Keratinocyte (primary cell): Measurements from ENCODE around the gene MXRA8. TPM values are rescaled to one million over a fixed set of nuclear protein-coding genes. Genes with fewer than 3 reads are reported as not detected.

Source experiments
- DNase-seq: peaks from one replicate; pipeline ENCODE4 v3.0.0-alpha.2; 2011; ENCODE audit warnings: low read depth, missing footprints, low spot score
- FAIRE-seq: peaks from 2 replicates; lab custom pipeline; 2011; peaks lifted over from hg19 to GRCh38; lab: Jason Lieb, UNC
- H2AFZ ChIP-seq: 2 replicates; pipeline ENCODE4 v1.6.0; 2012; ENCODE audit warnings: low read length, control low read depth, inconsistent platforms; ENCODE audit not compliant: control insufficient read depth
- H3K27ac ChIP-seq: 2 replicates; pipeline ENCODE4 v1.5.1; 2011; ENCODE audit warnings: low read length; ENCODE audit not compliant: control insufficient read depth, insufficient read depth
- H3K27me3 ChIP-seq: 3 replicates; pipeline ENCODE4 v1.6.0; 2011; ENCODE audit warnings: low read length; ENCODE audit not compliant: control insufficient read depth, insufficient read depth; ENCODE audit errors: extremely low read depth
- H3K36me3 ChIP-seq, 2 experiments: 2 replicates in 1 of 2; 3 replicates in 1 of 2; pipeline ENCODE4 v1.5.1; 2011; ENCODE audit warnings: low read length in 2 of 2, mild to moderate bottlenecking in 1 of 2; ENCODE audit not compliant: control insufficient read depth in 2 of 2, insufficient read depth in 2 of 2; ENCODE audit errors: extremely low read depth in 1 of 2
- H3K4me1 ChIP-seq: 3 replicates; pipeline ENCODE4 v1.5.1; 2011; ENCODE audit warnings: low read length; ENCODE audit not compliant: control insufficient read depth, insufficient read depth; ENCODE audit errors: extremely low read depth
- H3K4me2 ChIP-seq: 3 replicates; pipeline ENCODE4 v1.6.0; 2011; ENCODE audit warnings: low read depth, low read length; ENCODE audit not compliant: control insufficient read depth, insufficient read depth; ENCODE audit errors: extremely low read depth
- H3K4me3 ChIP-seq, 3 experiments: fragments of 200-600 bp in 1 of 3; sonication (generic) in 1 of 3; 2 replicates in 2 of 3; 3 replicates in 1 of 3; pipeline ENCODE4 v1.5.1; 2011 to 2016; ENCODE audit warnings: low read length in 3 of 3, mild to moderate bottlenecking in 3 of 3, control low read depth in 2 of 3, inconsistent platforms in 1 of 3, low read depth in 1 of 3, mixed read lengths in 1 of 3, mixed run types in 1 of 3, moderate library complexity in 1 of 3; ENCODE audit not compliant: control insufficient read depth in 2 of 3, insufficient read depth in 2 of 3; ENCODE audit errors: extremely low read depth in 1 of 3
- H3K79me2 ChIP-seq: 2 replicates; pipeline ENCODE4 v1.6.0; 2012; ENCODE audit warnings: low read length; ENCODE audit not compliant: control insufficient read depth, insufficient read depth
- H3K9ac ChIP-seq: 3 replicates; pipeline ENCODE4 v1.6.0; 2011; ENCODE audit warnings: low read length; ENCODE audit not compliant: control insufficient read depth, insufficient read depth; ENCODE audit errors: extremely low read depth
- H3K9me1 ChIP-seq: 3 replicates; pipeline ENCODE4 v1.6.0; 2011; ENCODE audit warnings: low read length; ENCODE audit not compliant: control insufficient read depth, insufficient read depth; ENCODE audit errors: extremely low read depth
- H3K9me3 ChIP-seq: 2 replicates; pipeline ENCODE4 v1.5.1; 2012; ENCODE audit warnings: low read depth, low read length; ENCODE audit not compliant: control insufficient read depth
- H4K20me1 ChIP-seq: 3 replicates; pipeline ENCODE4 v1.6.0; 2011; ENCODE audit warnings: low read length; ENCODE audit not compliant: control insufficient read depth, insufficient read depth; ENCODE audit errors: extremely low read depth
- CTCF ChIP-seq, 3 experiments: IDR thresholded peaks in 1 of 3; conservative IDR thresholded peaks in 1 of 3; optimal IDR thresholded peaks in 1 of 3; 2 replicates in 2 of 3; 3 replicates in 1 of 3; pipeline versions ENCODE3 to v1.5.1; 2011; ENCODE audit warnings: low read length in 3 of 3, mild to moderate bottlenecking in 3 of 3, moderate library complexity in 2 of 3, control low read depth in 1 of 3, inconsistent platforms in 1 of 3; ENCODE audit not compliant: insufficient read depth in 2 of 3; ENCODE audit errors: extremely low read depth in 1 of 3
- EZH2 ChIP-seq: IDR thresholded peaks from one replicate; pipeline ENCODE4 v1.6.1; 2012; ENCODE audit warnings: inconsistent platforms, mild to moderate bottlenecking, low read length, moderate library complexity
- dilution Hi-C: fragments of 300-500 bp; cut with MboI; formaldehyde crosslinking; loops from one replicate; pipeline ENCODE4 v1.7.0; 2020; ENCODE audit warnings: low sequenced_read_pairs; ENCODE audit not compliant: extremely low pct_ligation_motif_present
- polyA minus RNA-seq, 3 experiments: library from RNA; depleted of rRNA, polyadenylated mRNA; stranded (reverse); fragments of >200 nt; gene quantifications; 1 replicate in 1 of 3; 2 replicates in 1 of 3; 3 replicates in 1 of 3; pipeline ENCODE4 v1.2.3, GENCODE V29; 2011
- polyA plus RNA-seq, 5 experiments: library from polyadenylated mRNA; depleted of rRNA in 3 of 5; stranded (reverse) in 3 of 5; stranded (forward) in 1 of 5; unstranded in 1 of 5; fragments of >200 nt; gene quantifications; 1 replicate in 1 of 5; 2 replicates in 3 of 5; 3 replicates in 1 of 5; pipeline versions ENCODE4 v1.2.1 to v1.2.3, GENCODE V29; 2011 to 2012; ENCODE audit warnings: missing spikeins in 2 of 5, low read depth in 1 of 5, low replicate concordance in 1 of 5

Gene MXRA8, protein sequence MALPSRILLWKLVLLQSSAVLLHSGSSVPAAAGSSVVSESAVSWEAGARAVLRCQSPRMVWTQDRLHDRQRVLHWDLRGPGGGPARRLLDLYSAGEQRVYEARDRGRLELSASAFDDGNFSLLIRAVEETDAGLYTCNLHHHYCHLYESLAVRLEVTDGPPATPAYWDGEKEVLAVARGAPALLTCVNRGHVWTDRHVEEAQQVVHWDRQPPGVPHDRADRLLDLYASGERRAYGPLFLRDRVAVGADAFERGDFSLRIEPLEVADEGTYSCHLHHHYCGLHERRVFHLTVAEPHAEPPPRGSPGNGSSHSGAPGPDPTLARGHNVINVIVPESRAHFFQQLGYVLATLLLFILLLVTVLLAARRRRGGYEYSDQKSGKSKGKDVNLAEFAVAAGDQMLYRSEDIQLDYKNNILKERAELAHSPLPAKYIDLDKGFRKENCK
- polyA plus RNA-seq, result 0.05 to 0.14 TPM in 2 of 3 replicates, not detected in the other
- not detected for polyA plus RNA-seq (2011; ENCODE audit: low read depth)
- polyA plus RNA-seq (2011; cell fraction: cytosol; rRNA removed), result 0.08 and 0.09 TPM in 2 replicates
- 0.20 and 0.28 TPM in 2 replicates for polyA plus RNA-seq (2011; cell fraction: nucleus; rRNA removed)
- 0.42 and 1.9 TPM in 2 replicates for polyA plus RNA-seq (2012; ENCODE audit: low replicate concordance)
- 1.5 TPM in 1 of 3 replicates, not detected in the others for polyA minus RNA-seq
- polyA minus RNA-seq (2011; cell fraction: cytosol; rRNA and poly(A)+ RNA removed), result not detected
- not detected in 2 replicates for polyA minus RNA-seq (2011; cell fraction: nucleus; rRNA and poly(A)+ RNA removed)

GRCh38 chr1:1358433-1359271, at the start of gene MXRA8:
Gene MXRA8, minus strand, starts transcription at chr1:1358555. Its CDS starts 51 bp downstream, at chr1:1358504.
- Histone ChIP-seq H3K4me3 (no peak within 1 kb of the TSS), H2AFZ (no peak within 1 kb of the TSS), H3K9ac (no peak within 1 kb of the TSS), H3K4me1 (peaks cover 19% of the 10 kb centered on the region), H3K79me2 (no peaks in the 10 kb centered on the region), H3K9me3 (no peaks in the 10 kb centered on the region), H3K27me3 (peaks cover 8% of the 10 kb centered on the region), H3K36me3 (no peaks in the 10 kb centered on the region), H4K20me1 (no peaks in the 10 kb centered on the region), H3K4me2 (no peak within 1 kb of the TSS), H3K9me1 (no peaks in the 10 kb centered on the region), H3K27ac (no peak within 1 kb of the TSS)
- no peak for DNase-seq
- no peak for FAIRE-seq
- TF ChIP-seq CTCF (optimal IDR thresholded peaks at IDR 0.05 in 1 of 3, IDR thresholded peaks at IDR 0.05 in 1 of 3, conservative IDR thresholded peaks at IDR 0.05 in 1 of 3; ENCODE audit: extremely low read depth in 1 of 3, insufficient read depth in 2 of 3, low read length in 3 of 3), result no peak
- no peak for TF ChIP-seq EZH2
- dilution Hi-C loops, result no loop called here

GRCh38 chr1:1407636-1408318, 49.4 kb upstream of the MXRA8 start:
- no peaks in the 10 kb centered on the region for H3K9me1 ChIP-seq
- H3K9me3 ChIP-seq, result no peaks in the 10 kb centered on the region
- H3K36me3 ChIP-seq, result peaks cover 17 to 23% of the 10 kb centered on the region in 2 experiments
- peak overlapping the region; percentile 70 to 90 (median 86) for H3K4me3 ChIP-seq
- TF ChIP-seq CTCF (optimal IDR thresholded peaks at IDR 0.05 in 1 of 3, IDR thresholded peaks at IDR 0.05 in 1 of 3, conservative IDR thresholded peaks at IDR 0.05 in 1 of 3; ENCODE audit: extremely low read depth in 1 of 3, insufficient read depth in 2 of 3, low read length in 3 of 3) (peak in 1 of 3 experiments; percentile 17), EZH2 (no peak)
- H3K27me3 ChIP-seq, result no peaks in the 10 kb centered on the region
- dilution Hi-C loops, result no loop called here
- H3K27ac ChIP-seq, result peak overlapping the region; percentile 76
- peak overlapping the region; percentile 80 for H3K4me2 ChIP-seq
- H2AFZ ChIP-seq, result no peak overlapping the region
- peaks cover 18% of the 10 kb centered on the region for H3K4me1 ChIP-seq
- FAIRE-seq (no peak), DNase-seq (no peak)
- H4K20me1 ChIP-seq, result peaks cover 5% of the 10 kb centered on the region
- peaks cover 60% of the 10 kb centered on the region for H3K79me2 ChIP-seq
- peak overlapping the region; percentile 91 for H3K9ac ChIP-seq
